NT2/D1 (cell line): ENCODE measurements around the gene URI1.

Experiments used
- SUZ12 ChIP-seq: IDR thresholded peaks from 2 replicates; pipeline ENCODE4 v1.6.1; 2011; ENCODE audit not compliant: insufficient read length, insufficient read depth; ENCODE audit errors: extremely low read depth
- YY1 ChIP-seq: IDR thresholded peaks from 2 replicates; pipeline ENCODE4 v1.6.1; 2011; ENCODE audit not compliant: insufficient read length, insufficient read depth

- TF ChIP-seq YY1 (no peak), SUZ12 (no peak)
These were observed 21.5 kb downstream of the URI1 start for GRCh38 chr19:29963576-29963975.
